SIG-M5 treated with dmso at 0.1 percent for 504 hours (cell line): ENCODE measurements around the gene KLF13.
"Not testable (repeated sequence)": the region's sequence is repeated elsewhere in the genome, so short reads cannot be mapped to it uniquely, and the experiment has no call there.

Source experiments
- DNase-seq: peaks from one replicate; lab custom pipeline; 2025; ENCODE audit not compliant: unreplicated experiment; lab: John Stamatoyannopoulos, UW

Gene KLF13

GRCh38 chr15:31344823-31345605, 18.4 kb downstream of the KLF13 start:
- no peak for DNase-seq

DNA sequence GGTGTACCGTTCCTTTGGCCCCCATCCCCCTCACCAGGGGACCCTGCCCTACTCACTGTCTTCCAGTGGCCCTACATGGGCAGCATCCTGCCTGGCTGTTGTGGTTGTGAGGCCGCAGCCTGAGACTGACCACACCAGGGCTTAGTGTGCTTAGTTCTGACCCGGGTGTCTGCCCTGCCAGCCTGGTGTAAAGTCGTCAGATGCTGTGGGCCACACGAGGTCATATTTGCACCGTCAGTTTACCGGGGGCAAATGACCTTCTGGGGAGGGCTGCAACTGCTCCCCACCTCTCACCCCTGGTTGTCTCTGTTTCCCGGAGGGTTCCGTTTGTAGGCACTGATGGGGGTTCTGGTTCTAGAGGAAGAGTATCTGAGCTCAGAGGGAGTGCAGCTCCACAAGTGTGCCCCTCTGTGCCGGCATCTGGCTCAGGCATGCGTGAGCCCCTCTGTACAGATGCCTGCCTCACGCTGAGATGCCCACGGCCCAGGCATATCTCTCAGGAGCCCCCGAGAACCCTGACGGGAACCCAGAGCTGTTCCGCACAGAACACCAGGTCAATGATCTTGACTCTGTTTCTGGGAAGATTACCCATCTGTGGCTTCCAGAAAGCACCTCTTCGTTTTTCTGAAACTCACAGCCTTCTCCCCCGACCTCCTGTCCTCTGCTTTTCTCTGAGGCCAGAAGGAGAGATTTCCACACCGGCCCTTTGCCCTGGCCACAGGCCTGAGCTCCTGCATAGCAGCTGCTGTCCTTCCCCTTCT, 19.2 kb downstream of the KLF13 start:
- no peak for DNase-seq

DNA sequence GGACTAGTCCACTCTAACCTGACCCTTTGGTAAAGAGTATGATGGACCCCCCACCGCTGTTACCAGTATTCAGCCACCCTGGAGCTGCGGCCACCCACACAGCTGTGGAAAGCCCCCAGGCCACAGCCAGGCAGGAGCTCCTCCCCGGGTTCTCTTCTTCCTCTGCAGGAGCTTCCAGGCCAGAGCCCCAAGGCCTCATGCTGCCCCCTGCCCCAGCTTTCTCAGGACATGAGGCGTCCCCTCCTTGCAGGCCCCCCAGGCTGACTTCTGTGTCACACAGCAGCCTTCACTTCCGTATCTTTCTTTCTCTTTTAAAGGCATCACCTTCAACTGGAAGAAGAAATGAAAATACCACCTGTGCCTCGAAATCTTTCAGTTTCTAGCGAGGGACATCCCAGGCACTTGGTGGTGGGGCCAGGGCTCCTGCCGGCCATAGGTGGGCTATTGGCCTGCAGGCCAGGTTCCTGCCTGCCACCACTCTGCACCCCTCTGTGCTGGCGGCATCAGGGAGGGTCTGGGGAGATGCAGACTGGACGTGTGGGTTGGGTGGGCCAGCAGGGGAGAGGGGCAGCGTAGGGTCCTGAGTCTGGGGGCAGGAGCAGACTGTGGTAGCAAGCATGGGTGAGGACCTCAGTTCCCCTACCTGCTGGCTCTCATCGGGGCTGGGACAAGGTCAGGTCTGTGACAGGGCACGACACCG, 19.9 kb downstream of the KLF13 start:
- no peak for DNase-seq

DNA sequence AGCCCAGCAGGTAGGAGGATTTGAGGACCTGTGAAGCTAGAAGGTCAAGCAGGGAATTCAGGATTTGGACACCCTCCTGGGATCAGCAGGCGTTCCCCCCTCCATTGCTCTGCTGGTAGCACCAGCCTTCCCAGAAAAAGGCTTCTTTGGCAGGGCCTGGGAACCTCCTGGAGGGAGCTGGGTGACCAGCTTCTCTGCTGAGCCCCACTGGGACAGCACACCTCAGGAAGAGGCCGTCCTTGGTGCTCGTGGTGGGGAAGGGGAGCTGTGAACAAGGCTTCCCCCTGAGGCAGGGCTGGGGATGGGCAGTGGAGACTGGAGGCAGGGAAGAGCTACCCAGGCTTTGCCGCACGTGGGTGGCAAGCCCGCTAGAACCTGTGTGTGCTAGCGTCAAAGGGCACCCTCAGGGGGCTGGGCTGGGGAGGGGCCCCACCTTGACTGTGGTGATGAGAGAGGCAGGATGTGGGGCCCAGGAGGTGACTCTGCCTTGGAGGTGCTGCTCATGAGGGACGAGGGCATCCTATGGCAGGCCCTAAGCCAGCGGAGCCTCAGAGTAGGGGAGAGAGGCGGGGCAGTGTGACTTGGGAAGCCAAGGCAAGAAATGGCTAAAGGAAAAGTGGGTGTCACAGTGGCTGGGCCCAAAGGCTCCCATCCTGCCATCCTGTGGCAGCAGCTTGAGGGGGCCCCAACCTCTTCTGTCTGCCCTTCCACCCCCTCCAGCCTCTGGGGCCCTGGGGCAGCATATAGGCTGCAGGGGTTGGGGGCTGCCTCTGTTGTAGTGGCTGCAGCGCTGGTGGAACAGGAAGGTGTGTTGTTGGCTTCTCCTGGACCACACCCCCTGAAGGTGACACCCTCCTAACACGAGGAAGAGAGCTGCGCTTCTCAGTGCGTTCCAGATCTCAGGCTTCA, 20.7 kb downstream of the KLF13 start:
- DNase-seq: no peak

GRCh38 chr15:31347981-31348803, 21.6 kb downstream of the KLF13 start:
- no peak for DNase-seq

- no peak for DNase-seq
Measured at GRCh38 chr15:31349233-31350141, 22.9 kb downstream of the KLF13 start.

DNA sequence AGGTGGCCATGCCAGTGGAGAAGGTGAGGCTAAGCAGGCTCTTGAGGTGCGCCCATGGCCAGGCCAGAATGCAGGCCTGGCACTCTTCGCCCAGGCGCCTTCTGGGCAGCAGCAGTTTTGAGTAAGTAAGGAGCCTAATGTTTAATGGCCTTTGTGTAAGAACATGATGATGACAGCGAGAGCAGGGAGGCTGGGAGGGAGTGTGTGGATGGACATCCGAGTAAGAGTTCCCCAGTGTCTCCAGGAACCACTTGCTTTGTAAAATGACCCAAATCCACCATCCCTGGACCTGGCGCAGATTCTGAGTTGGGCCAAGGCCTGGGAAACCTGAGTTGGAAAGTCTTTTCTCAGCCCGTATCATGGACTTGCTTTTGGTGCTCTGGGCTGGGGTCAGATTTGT, 24.1 kb downstream of the KLF13 start:
- no peak for DNase-seq

DNA sequence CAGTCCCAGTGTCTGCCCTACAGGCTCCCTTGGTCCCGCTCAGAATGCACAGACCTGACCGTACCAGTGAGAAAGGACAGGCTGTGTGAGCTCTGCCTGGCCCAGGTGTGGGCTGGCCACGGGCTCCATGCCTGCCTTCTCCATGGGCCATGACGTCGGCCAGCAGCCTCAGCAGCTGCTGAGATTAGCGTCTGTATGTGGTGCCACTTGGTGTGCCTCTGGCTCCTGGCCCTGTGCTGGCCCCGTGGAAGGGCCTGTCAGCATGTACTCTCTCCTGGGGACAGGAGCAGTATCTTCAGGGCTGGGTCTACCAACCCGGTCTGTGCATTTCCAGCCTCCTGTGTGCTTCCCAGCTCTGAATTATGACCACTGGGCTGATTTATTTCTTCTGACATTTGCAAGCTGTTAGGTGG, 25.7 kb downstream of the KLF13 start:
- no peak for DNase-seq

GRCh38 chr15:31352911-31353811, 26.5 kb downstream of the KLF13 start:
- peak; percentile 88 for DNase-seq

GRCh38 chr15:31353931-31354330, 27.3 kb downstream of the KLF13 start:
- no peak for DNase-seq

DNA sequence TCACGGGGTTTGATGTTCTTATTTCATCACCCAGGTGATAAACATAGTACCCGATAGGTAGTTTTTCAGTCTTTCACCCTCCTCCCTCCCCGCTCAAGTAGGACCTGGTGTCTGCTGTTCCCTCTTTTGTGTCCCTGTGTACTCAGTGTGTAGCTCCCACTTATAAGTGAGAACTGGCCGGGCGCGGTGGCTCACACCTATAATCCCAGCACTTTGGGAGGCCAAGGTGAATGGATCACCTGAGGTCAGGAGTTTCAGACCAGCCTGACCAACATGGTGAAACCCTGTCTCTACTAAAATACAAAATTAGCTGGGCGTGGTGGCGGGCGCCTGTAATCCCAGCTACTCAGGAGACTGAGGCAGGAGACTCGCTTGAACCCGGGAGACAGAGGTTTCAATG, 29.5 kb downstream of the KLF13 start:
- DNase-seq: not testable (repeated sequence)

DNA sequence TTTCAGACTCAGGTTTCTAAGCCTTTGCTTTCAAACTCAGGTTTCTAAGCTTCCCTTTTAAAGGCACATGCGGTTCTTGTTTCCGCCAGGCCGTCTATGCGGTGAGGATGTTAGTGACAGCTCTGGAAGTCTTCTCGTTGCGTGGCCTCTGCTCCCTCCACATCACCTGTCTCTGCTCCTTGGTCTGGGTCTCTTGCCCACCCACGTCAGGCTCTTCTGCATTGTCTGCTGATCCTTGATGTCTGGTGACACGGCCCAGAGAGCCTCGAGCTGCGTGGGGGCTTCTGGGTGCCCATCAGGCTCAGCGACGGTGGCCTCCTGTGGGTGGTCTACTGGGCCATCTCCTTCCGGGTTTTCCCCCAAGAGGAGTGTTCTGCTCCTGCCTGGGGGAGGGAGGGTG, 30.5 kb downstream of the KLF13 start:
- DNase-seq: no peak

DNA sequence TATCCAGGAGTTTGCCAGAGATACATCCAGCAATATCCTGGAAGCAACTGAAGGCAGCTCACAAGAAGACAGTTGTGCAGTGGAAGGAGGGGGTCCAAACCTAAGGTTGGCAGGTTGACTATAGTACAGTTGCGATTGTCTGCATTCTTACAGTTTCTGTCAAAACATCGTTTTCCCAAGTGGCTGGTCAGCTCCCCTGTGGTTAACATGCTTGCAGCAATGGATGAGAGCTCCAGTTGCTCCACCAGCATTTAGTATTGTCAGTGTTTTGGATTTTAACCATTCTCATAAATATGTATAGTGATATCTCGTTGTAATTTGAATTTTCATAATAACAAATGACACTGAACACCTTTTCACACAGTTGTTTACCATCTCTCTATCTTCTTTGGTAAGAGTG, 31.5 kb downstream of the KLF13 start:
- DNase-seq: no peak

GRCh38 chr15:31358957-31359701, 32.5 kb downstream of the KLF13 start:
- DNase-seq: no peak

- no peak for DNase-seq
Measured at GRCh38 chr15:31359702-31360111, 33.1 kb downstream of the KLF13 start.

DNA sequence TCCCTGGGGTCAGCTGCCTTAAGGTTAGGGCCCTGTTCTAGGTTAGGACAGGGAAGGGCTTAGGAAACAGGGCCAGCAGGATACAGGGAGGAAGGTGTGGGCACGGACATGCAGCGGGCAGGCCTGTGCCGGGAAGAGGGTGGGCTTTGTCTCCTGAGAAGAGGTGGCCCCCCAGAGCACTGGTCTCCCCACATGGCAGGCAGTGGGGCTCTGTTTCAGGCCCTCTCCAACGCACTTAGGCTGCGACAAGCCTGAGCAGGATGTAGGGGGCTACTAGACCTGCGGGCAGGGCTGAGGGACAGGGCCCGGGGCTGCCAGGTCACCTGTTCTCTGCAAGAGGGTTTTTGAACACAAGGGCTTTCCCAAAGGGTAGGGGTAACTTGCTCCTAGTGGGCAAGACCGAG, 33.5 kb downstream of the KLF13 start:
- no peak for DNase-seq
